BLaER1 (cell line): ENCODE measurements around the gene SLC7A10.
"Not testable (repeated sequence)": the region's sequence is repeated elsewhere in the genome, so short reads cannot be mapped to it uniquely, and the experiment has no call there.

Source experiments
- H3K27ac ChIP-seq: shearing (Covaris generic); formaldehyde crosslinking; 2 replicates; pipeline ENCODE4 v1.8.1; 2022
- H3K27me3 ChIP-seq: shearing (Covaris generic); formaldehyde crosslinking; 2 replicates; pipeline ENCODE4 v1.8.1; 2022
- H3K36me3 ChIP-seq: shearing (Covaris generic); formaldehyde crosslinking; 2 replicates; pipeline ENCODE4 v1.8.1; 2022
- H3K4me1 ChIP-seq: shearing (Covaris generic); formaldehyde crosslinking; 2 replicates; pipeline ENCODE4 v1.8.1; 2022
- H3K4me2 ChIP-seq: shearing (Covaris generic); formaldehyde crosslinking; 2 replicates; pipeline ENCODE4 v1.8.1; 2022
- H3K4me3 ChIP-seq: shearing (Covaris generic); formaldehyde crosslinking; 2 replicates; pipeline ENCODE4 v1.8.1; 2022
- H3K9ac ChIP-seq: shearing (Covaris generic); formaldehyde crosslinking; 2 replicates; pipeline ENCODE4 v1.8.1; 2022
- H3K9me3 ChIP-seq: shearing (Covaris generic); formaldehyde crosslinking; 2 replicates; pipeline ENCODE4 v1.8.1; 2022
- H4K20me1 ChIP-seq: shearing (Covaris generic); formaldehyde crosslinking; 2 replicates; pipeline ENCODE4 v1.8.1; 2022
- Cebpa-rat ChIP-seq: shearing (Covaris generic); IDR thresholded peaks from 2 replicates; pipeline ENCODE4 v1.8.1; 2022

The SLC7A10 gene

GRCh38 chr19:33174186-33174585, 51.5 kb downstream of the SLC7A10 start:
- peak overlapping the region; percentile 65 for H3K4me2 ChIP-seq
- no peak overlapping the region for H3K9ac ChIP-seq
- H3K4me3 ChIP-seq = no peak overlapping the region
- no peaks in the 10 kb centered on the region for H3K36me3 ChIP-seq
- no peaks in the 10 kb centered on the region for H4K20me1 ChIP-seq
- TF ChIP-seq Cebpa-rat = no peak
- no peak overlapping the region for H3K27ac ChIP-seq
- H3K4me1 ChIP-seq = peaks cover 70% of the 10 kb centered on the region
- no peaks in the 10 kb centered on the region for H3K27me3 ChIP-seq
- peaks cover 10% of the 10 kb centered on the region for H3K9me3 ChIP-seq

- peaks cover 52% of the 10 kb centered on the region for H3K4me1 ChIP-seq
- H3K27me3 ChIP-seq = no peaks in the 10 kb centered on the region
- H4K20me1 ChIP-seq = no peaks in the 10 kb centered on the region
- H3K4me2 ChIP-seq = peak overlapping the region; percentile 65
- no peak overlapping the region for H3K27ac ChIP-seq
- H3K36me3 ChIP-seq = no peaks in the 10 kb centered on the region
- TF ChIP-seq Cebpa-rat = no peak
- peaks cover 33% of the 10 kb centered on the region for H3K9me3 ChIP-seq
- H3K9ac ChIP-seq = no peak overlapping the region
- no peak overlapping the region for H3K4me3 ChIP-seq
Observed at GRCh38 chr19:33171916-33172359, 53.7 kb downstream of the SLC7A10 start.

- Histone ChIP-seq H3K4me2 (peak overlapping the region; percentile 65; the same call in 1 of the 2 replicates), H3K27me3 (no peaks in the 10 kb centered on the region), H3K9me3 (peaks cover 33% of the 10 kb centered on the region), H3K4me1 (peaks cover 52% of the 10 kb centered on the region), H4K20me1 (no peaks in the 10 kb centered on the region), H3K9ac (no peak overlapping the region), H3K4me3 (no peak overlapping the region), H3K27ac (no peak overlapping the region), H3K36me3 (no peaks in the 10 kb centered on the region)
- TF ChIP-seq Cebpa-rat = no peak
Observed at GRCh38 chr19:33171222-33171795, 54.3 kb downstream of the SLC7A10 start.

GRCh38 chr19:33168528-33168927, 57.1 kb downstream of the SLC7A10 start:
- H3K4me2 ChIP-seq = no peak overlapping the region
- H3K4me3 ChIP-seq = no peak overlapping the region
- TF ChIP-seq Cebpa-rat = no peak
- no peaks in the 10 kb centered on the region for H3K36me3 ChIP-seq
- H3K9ac ChIP-seq = no peak overlapping the region
- no peak overlapping the region for H3K27ac ChIP-seq
- no peaks in the 10 kb centered on the region for H4K20me1 ChIP-seq
- no peaks in the 10 kb centered on the region for H3K27me3 ChIP-seq
- peaks cover 33% of the 10 kb centered on the region for H3K9me3 ChIP-seq
- peaks cover 27% of the 10 kb centered on the region for H3K4me1 ChIP-seq

- TF ChIP-seq Cebpa-rat = no peak
- no peak overlapping the region for H3K9ac ChIP-seq
- no peaks in the 10 kb centered on the region for H3K36me3 ChIP-seq
- peaks cover 33% of the 10 kb centered on the region for H3K9me3 ChIP-seq
- no peaks in the 10 kb centered on the region for H4K20me1 ChIP-seq
- H3K27me3 ChIP-seq = no peaks in the 10 kb centered on the region
- H3K4me2 ChIP-seq = no peak overlapping the region
- no peak overlapping the region for H3K27ac ChIP-seq
- H3K4me3 ChIP-seq = no peak overlapping the region
- H3K4me1 ChIP-seq = peaks cover 18% of the 10 kb centered on the region
Observed at GRCh38 chr19:33167438-33167837, 58.2 kb downstream of the SLC7A10 start.

GRCh38 chr19:33166037-33166436, 59.6 kb downstream of the SLC7A10 start:
- H3K9ac ChIP-seq, H4K20me1 ChIP-seq, H3K27me3 ChIP-seq, H3K27ac ChIP-seq, H3K4me2 ChIP-seq, H3K36me3 ChIP-seq, H3K4me3 ChIP-seq: not testable (repeated sequence)
- Histone ChIP-seq H3K9me3 (peaks cover 33% of the 10 kb centered on the region), H3K4me1 (peaks cover 18% of the 10 kb centered on the region)

GRCh38 chr19:33163481-33163880, 62.2 kb downstream of the SLC7A10 start:
- H3K36me3 ChIP-seq = no peaks in the 10 kb centered on the region
- H4K20me1 ChIP-seq = no peaks in the 10 kb centered on the region
- H3K4me2 ChIP-seq = no peak overlapping the region
- no peaks in the 10 kb centered on the region for H3K27me3 ChIP-seq
- no peak for TF ChIP-seq Cebpa-rat
- H3K9ac ChIP-seq = no peak overlapping the region
- H3K9me3 ChIP-seq = peaks cover 22% of the 10 kb centered on the region
- peaks cover 37% of the 10 kb centered on the region for H3K4me1 ChIP-seq
- H3K4me3 ChIP-seq = no peak overlapping the region
- no peak overlapping the region for H3K27ac ChIP-seq

- Histone ChIP-seq H3K27me3 (no peaks in the 10 kb centered on the region), H3K4me3 (no peak overlapping the region), H3K36me3 (no peaks in the 10 kb centered on the region), H3K9me3 (peaks cover 6% of the 10 kb centered on the region; the same call in 1 of the 2 replicates), H3K4me2 (peak overlapping the region; percentile 63), H3K27ac (peak overlapping the region; percentile 32; the same call in 1 of the 2 replicates), H3K4me1 (peaks cover 46% of the 10 kb centered on the region), H4K20me1 (no peaks in the 10 kb centered on the region), H3K9ac (no peak overlapping the region)
- no peak for TF ChIP-seq Cebpa-rat
Observed at GRCh38 chr19:33161201-33161600, 64.4 kb downstream of the SLC7A10 start.

GRCh38 chr19:33159893-33160292, 65.8 kb downstream of the SLC7A10 start:
- no peak for TF ChIP-seq Cebpa-rat
- H3K36me3 ChIP-seq = no peaks in the 10 kb centered on the region
- no peaks in the 10 kb centered on the region for H4K20me1 ChIP-seq
- H3K4me2 ChIP-seq = peak overlapping the region; percentile 63
- H3K4me3 ChIP-seq = no peak overlapping the region
- H3K4me1 ChIP-seq = peaks cover 46% of the 10 kb centered on the region
- no peak overlapping the region for H3K9ac ChIP-seq
- peaks cover 6% of the 10 kb centered on the region; the same call in 1 of the 2 replicates for H3K9me3 ChIP-seq
- H3K27me3 ChIP-seq = no peaks in the 10 kb centered on the region
- H3K27ac ChIP-seq = peak overlapping the region; percentile 64

- H3K36me3 ChIP-seq = no peaks in the 10 kb centered on the region
- TF ChIP-seq Cebpa-rat = no peak
- H3K9me3 ChIP-seq = peaks cover 6% of the 10 kb centered on the region; the same call in 1 of the 2 replicates
- no peak overlapping the region for H3K9ac ChIP-seq
- no peaks in the 10 kb centered on the region for H3K27me3 ChIP-seq
- no peak overlapping the region for H3K27ac ChIP-seq
- H3K4me1 ChIP-seq = peaks cover 46% of the 10 kb centered on the region
- no peak overlapping the region for H3K4me3 ChIP-seq
- H4K20me1 ChIP-seq = no peaks in the 10 kb centered on the region
- H3K4me2 ChIP-seq = no peak overlapping the region
Observed at GRCh38 chr19:33159149-33159548, 66.5 kb downstream of the SLC7A10 start.
